Heart left ventricle (tissue), 16 donors: ENCODE data around the gene LIG1. TPM values are rescaled to one million over a fixed set of nuclear protein-coding genes. Genes with fewer than 3 reads are reported as not detected.

Experiments used
- ATAC-seq, 4 donors: fragments of 200-7000 bp; cut with Tn5 transposase; one replicate each; pipeline ENCODE4 v1.9.1; 2020 to 2022; ENCODE audit warnings: moderate library complexity in 4 of 4, mild to moderate bottlenecking in 3 of 4, moderate number of reproducible peaks in 1 of 4
- DNase-seq, 5 donors: peaks; one replicate each; pipeline ENCODE4 v3.0.0-alpha.2; 2020
- H3K27ac ChIP-seq, 12 donors: fragments of 200-600 bp; sonication (generic) in 4 of 12; one replicate each; pipeline versions ENCODE4 v1.5.0 to v1.8.0; 2016 to 2022; ENCODE audit warnings: mild to moderate bottlenecking in 2 of 12
- H3K27me3 ChIP-seq, 9 donors: fragments of 200-600 bp; sonication (generic) in 2 of 9; one replicate each; pipeline versions ENCODE4 v1.5.1 to v1.8.0; 2016 to 2022; ENCODE audit warnings: mild to moderate bottlenecking in 3 of 9
- H3K36me3 ChIP-seq, 9 donors: fragments of 200-600 bp; sonication (generic) in 2 of 9; one replicate each; pipeline versions ENCODE4 v1.5.0 to v1.8.0; 2018 to 2022; ENCODE audit warnings: mild to moderate bottlenecking in 2 of 9
- H3K4me1 ChIP-seq, 12 donors: fragments of 200-600 bp; sonication (generic) in 4 of 12; one replicate each; pipeline versions ENCODE4 v1.5.0 to v1.8.0; 2016 to 2022; ENCODE audit warnings: mild to moderate bottlenecking in 3 of 12
- H3K4me3 ChIP-seq, 12 donors: fragments of 200-600 bp; sonication (generic) in 4 of 12; one replicate each; pipeline versions ENCODE4 v1.5.0 to v1.8.0; 2017 to 2022; ENCODE audit warnings: mild to moderate bottlenecking in 9 of 12, moderate library complexity in 4 of 12
- H3K9me3 ChIP-seq, 12 donors: fragments of 200-600 bp; sonication (generic) in 4 of 12; one replicate each; pipeline versions ENCODE4 v1.5.0 to v1.8.0; 2016 to 2022; ENCODE audit warnings: mild to moderate bottlenecking in 1 of 12
- POLR2A ChIP-seq, 2 donors: fragments of 450-650 bp; IDR thresholded peaks; one replicate each; pipeline ENCODE4 v1.6.1; 2017; ENCODE audit warnings: antibody characterized with exemption in 2 of 2, mild to moderate bottlenecking in 2 of 2, moderate library complexity in 2 of 2
- WGBS, 4 donors: extraction: QIAGEN DNeasy Blood & Tissue Kit in 2 of 4; methylation state at CpG; one replicate each; pipeline versions ENCODE4 v1.1.5 to v1.1.7; 2013 to 2018; 5-methylcytosine and 5-hydroxymethylcytosine counted together
- intact Hi-C, 10 donors: fragments of 100-400 bp; cut with DNase I; formaldehyde crosslinking; loops; one replicate each; pipeline versions ENCODE4 v1.11.1 to v1.14.2; 2022
- polyA plus RNA-seq, 2 donors: library from polyadenylated mRNA; stranded (reverse); fragments of 200-250 nt; gene quantifications; one replicate each; pipeline ENCODE4 v1.2.3, GENCODE V29; 2013
- total RNA-seq, 9 donors: library from RNA; depleted of rRNA in 2 of 9; stranded (reverse); fragments of >200 nt in 2 of 9; fragmentation: NEBNext Ultra II Directional in 3 of 9; extraction: Animal tissue kit (Norgen Biotek cat#: 25700) in 3 of 9; gene quantifications; one replicate each; pipeline versions ENCODE4 v1.1.0 to v1.2.4, GENCODE V29; 2016 to 2023
- TF ChIP-seq, protein P1 (sequence below), 12 donors: fragments of 200-600 bp; sonication (generic) in 4 of 12; IDR thresholded peaks; one replicate each; pipeline versions ENCODE4 v1.5.0 to v1.8.0; 2018 to 2022; ENCODE audit warnings: antibody characterized with exemption in 12 of 12, mild to moderate bottlenecking in 5 of 12
- donor health status: ischemic (EF 13 %, LVEDD 7.1; RV severe dilation, severe dysfunction).
- donor health status: healthy with polysubstance abuse.
- donor health status: DM: no; HTN: yes; CAD: no.
- donor health status: DM: no; HTN: no; CAD: no.
- donor health status: ischemic (EF 25% LVEDD 6.9; RV normal size, moderate dysfunction).
- donor health status: ischemic (EF 25% LVEDD 5.7; RV mildly dilated, moderate dysfunction).
- donor health status: healthy.
- donor health status: DM: yes; HTN: yes; CAD: no.
- donor health status: ischemic (EF 35%, LVEDD 5.7; RV mildly dilated, moderate dysfunction).
- donor health status: nonischemic (EF 11% LVEDD 7.7; RV severe dilation, severe dysfunction).
- donor health status: DM: yes; HTN: yes; CAD: no.
- donor health status: PGD.
- donor health status: ischemic (EF 29% LVEDD 5.4; RV normal size, mild dysfunction).
- donor health status: nonischemic (EF 23%, LVEDD 6.1; RV moderate dilation, normal function).

LIG1 gene
- total and polyA plus RNA-seq, 11 donors = 2.1 to 16.5 (median 4.0) TPM

DNA sequence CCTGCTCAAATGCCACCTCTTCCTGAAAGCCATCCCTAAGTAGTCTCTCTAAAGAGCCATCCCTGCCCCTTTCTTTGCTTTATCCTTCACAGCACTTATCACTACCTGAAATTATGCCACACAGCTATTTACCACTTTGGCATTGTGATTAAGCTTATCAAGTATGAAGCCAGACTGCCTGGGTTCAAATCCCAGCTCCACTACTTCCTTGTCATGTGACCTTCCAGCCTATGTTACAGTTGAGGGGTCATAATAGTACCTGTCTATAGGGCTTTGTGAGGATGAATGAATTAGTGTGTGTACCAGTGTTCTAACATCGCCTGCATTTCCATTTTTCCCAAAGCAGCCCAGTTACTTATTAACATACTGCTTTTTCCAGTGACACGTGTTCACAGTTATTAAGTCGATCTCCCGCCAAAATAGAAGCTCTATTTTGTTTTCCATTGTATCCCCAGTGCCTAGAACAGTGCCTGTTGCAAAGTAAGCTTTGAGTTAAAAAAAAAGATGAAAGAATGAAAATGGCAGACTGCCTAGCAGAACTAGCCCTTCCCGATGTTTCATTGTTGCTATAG, 33.2 kb upstream of the LIG1 start:
- no peak for DNase-seq
- Histone ChIP-seq H3K4me1 (peaks cover 0 to 25% (median 12%) of the 10 kb centered on the region in 12 donors), H3K4me3 (peak overlapping the region; percentile 8 to 97 (median 71)), H3K36me3 (peaks cover 0 to 3% (median 0%) of the 10 kb centered on the region in 9 donors), H3K9me3 (no peaks in the 10 kb centered on the region), H3K27ac (peak overlapping the region in 11 of 12 donors; percentile 44 to 84 (median 69)), H3K27me3 (no peaks in the 10 kb centered on the region)
- 6 to 23% (median 13%) methylated on average over 5 of the region's 5 CpGs for WGBS, 4 donors
- intact Hi-C loops = loop anchor here in 4 of 10 donors (5.0 to 10.0 kb wide), 4 partner anchors 44 to 59 kb away; partner anchors contain the start of gene CARD8 (in 1 of the 4)
- no peak for ATAC-seq
- TF ChIP-seq, protein P1, sequence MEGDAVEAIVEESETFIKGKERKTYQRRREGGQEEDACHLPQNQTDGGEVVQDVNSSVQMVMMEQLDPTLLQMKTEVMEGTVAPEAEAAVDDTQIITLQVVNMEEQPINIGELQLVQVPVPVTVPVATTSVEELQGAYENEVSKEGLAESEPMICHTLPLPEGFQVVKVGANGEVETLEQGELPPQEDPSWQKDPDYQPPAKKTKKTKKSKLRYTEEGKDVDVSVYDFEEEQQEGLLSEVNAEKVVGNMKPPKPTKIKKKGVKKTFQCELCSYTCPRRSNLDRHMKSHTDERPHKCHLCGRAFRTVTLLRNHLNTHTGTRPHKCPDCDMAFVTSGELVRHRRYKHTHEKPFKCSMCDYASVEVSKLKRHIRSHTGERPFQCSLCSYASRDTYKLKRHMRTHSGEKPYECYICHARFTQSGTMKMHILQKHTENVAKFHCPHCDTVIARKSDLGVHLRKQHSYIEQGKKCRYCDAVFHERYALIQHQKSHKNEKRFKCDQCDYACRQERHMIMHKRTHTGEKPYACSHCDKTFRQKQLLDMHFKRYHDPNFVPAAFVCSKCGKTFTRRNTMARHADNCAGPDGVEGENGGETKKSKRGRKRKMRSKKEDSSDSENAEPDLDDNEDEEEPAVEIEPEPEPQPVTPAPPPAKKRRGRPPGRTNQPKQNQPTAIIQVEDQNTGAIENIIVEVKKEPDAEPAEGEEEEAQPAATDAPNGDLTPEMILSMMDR (IDR thresholded peaks at IDR 0.05) = no peak
- no peak for TF ChIP-seq POLR2A (IDR thresholded peaks at IDR 0.05)

- intact Hi-C loops = no loop called here
- DNase-seq (no peak), ATAC-seq (peak in 3 of 4 donors; percentile 48 to 82 (median 50))
- Histone ChIP-seq H3K4me1 (peaks cover 0 to 16% (median 5%) of the 10 kb centered on the region in 12 donors), H3K27me3 (no peaks in the 10 kb centered on the region), H3K4me3 (peak overlapping the region in 2 of 12 donors; percentile 7 to 15), H3K27ac (no peak overlapping the region), H3K36me3 (peaks cover 0 to 6% (median 0%) of the 10 kb centered on the region in 9 donors), H3K9me3 (no peaks in the 10 kb centered on the region)
- TF ChIP-seq, protein P1 (IDR thresholded peaks at IDR 0.05) = no peak
- no peak for TF ChIP-seq POLR2A (IDR thresholded peaks at IDR 0.05)
- 29 to 45% (median 40%) methylated on average over 13 of the region's 13 CpGs for WGBS, 4 donors
Observed at GRCh38 chr19:48196933-48197665, 27.0 kb upstream of the LIG1 start.

DNA sequence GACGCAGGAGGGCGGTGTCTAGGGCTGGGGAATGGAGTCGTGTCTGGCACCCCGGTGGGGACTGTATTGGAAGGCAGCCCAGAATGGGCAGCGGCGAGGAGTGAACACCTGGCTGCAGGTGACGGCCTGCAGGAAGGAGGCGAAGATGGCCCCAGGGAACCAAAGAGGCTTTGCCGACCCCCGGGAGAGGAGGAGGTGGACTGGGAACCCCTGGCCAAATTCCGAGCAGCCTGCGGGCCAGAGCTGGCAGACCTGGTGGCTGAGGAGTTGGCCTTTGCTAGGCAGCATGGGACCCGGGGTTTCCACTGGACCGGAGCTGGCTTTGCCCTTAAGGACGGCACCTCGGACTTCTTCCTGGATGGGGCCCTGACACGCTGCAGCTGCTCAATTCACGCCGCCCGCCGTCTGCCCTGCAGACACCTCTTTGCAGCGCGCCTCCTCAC, 26.2 kb upstream of the LIG1 start:
- WGBS, 4 donors = 59 to 76% (median 64%) methylated on average over 14 to 23 of the region's 23 CpGs
- intact Hi-C loops = no loop called here
- Histone ChIP-seq H3K4me1 (peaks cover 0 to 16% (median 5%) of the 10 kb centered on the region in 12 donors), H3K36me3 (peaks cover 0 to 6% (median 0%) of the 10 kb centered on the region in 9 donors), H3K4me3 (no peak overlapping the region), H3K27ac (no peak overlapping the region), H3K27me3 (no peaks in the 10 kb centered on the region), H3K9me3 (no peaks in the 10 kb centered on the region)
- peak in 3 of 4 donors; percentile 16 to 27 (median 24) for ATAC-seq
- no peak for TF ChIP-seq POLR2A (IDR thresholded peaks at IDR 0.05)
- TF ChIP-seq, protein P1 (IDR thresholded peaks at IDR 0.05) = no peak
- DNase-seq = no peak
